ENCODE data around the gene ATP8B4.
"Not testable (repeated sequence)": the region's sequence is repeated elsewhere in the genome, so short reads cannot be mapped to it uniquely, and the experiment has no call there.

Gene ATP8B4

GRCh38 chr15:50119063-50120040, at the start of gene ATP8B4:
TSS of gene ATP8B4 (minus strand) at chr15:50119233. CDS start at chr15:50106966, 12,267 bp downstream.
- no peak for DNase-seq (ENCODE audit: low read depth in 2 of 3, low spot score in 1 of 3)

- DNase-seq (ENCODE audit: low read depth in 2 of 3, low spot score in 1 of 3), result no peak
These were observed 49.3 kb upstream of the ATP8B4 start for GRCh38 chr15:50168379-50168778.

GRCh38 chr15:50167110-50167509, 48.1 kb upstream of the ATP8B4 start:
- no peak for DNase-seq (ENCODE audit: low read depth in 2 of 3, low spot score in 1 of 3)

- no peak for DNase-seq (ENCODE audit: low read depth in 2 of 3, low spot score in 1 of 3)
These were observed 47.2 kb upstream of the ATP8B4 start for GRCh38 chr15:50166216-50166615.

- no peak for DNase-seq (ENCODE audit: low read depth in 2 of 3, low spot score in 1 of 3)
These were observed 45.4 kb upstream of the ATP8B4 start for GRCh38 chr15:50164458-50164857.

- no peak for DNase-seq (ENCODE audit: low read depth in 2 of 3, low spot score in 1 of 3)
These were observed 44.8 kb upstream of the ATP8B4 start for GRCh38 chr15:50163719-50164410.

- no peak for DNase-seq (ENCODE audit: low read depth in 2 of 3, low spot score in 1 of 3)
These were observed 44.1 kb upstream of the ATP8B4 start for GRCh38 chr15:50162969-50163718.

- not testable (repeated sequence) for DNase-seq (ENCODE audit: low read depth in 2 of 3, low spot score in 1 of 3)
These were observed 39.2 kb upstream of the ATP8B4 start for GRCh38 chr15:50158236-50158635.

- DNase-seq (ENCODE audit: low read depth in 2 of 3, low spot score in 1 of 3), result no peak
These were observed 32.4 kb upstream of the ATP8B4 start for GRCh38 chr15:50151476-50151875.

- DNase-seq (ENCODE audit: low read depth in 2 of 3, low spot score in 1 of 3), result no peak
These were observed 31.8 kb upstream of the ATP8B4 start for GRCh38 chr15:50150851-50151250.

- no peak for DNase-seq (ENCODE audit: low read depth in 2 of 3, low spot score in 1 of 3)
These were observed 31.3 kb upstream of the ATP8B4 start for GRCh38 chr15:50150349-50150748.

- no peak for DNase-seq (ENCODE audit: low read depth in 2 of 3, low spot score in 1 of 3)
These were observed 30.1 kb upstream of the ATP8B4 start for GRCh38 chr15:50149090-50149489.

- DNase-seq (ENCODE audit: low read depth in 2 of 3, low spot score in 1 of 3), result no peak
These were observed 29.4 kb upstream of the ATP8B4 start for GRCh38 chr15:50148362-50148963.

- no peak for DNase-seq (ENCODE audit: low read depth in 2 of 3, low spot score in 1 of 3)
These were observed 27.6 kb upstream of the ATP8B4 start for GRCh38 chr15:50146632-50147031.

GRCh38 chr15:50145451-50145872, 26.4 kb upstream of the ATP8B4 start:
- no peak for DNase-seq (ENCODE audit: low read depth in 2 of 3, low spot score in 1 of 3)

GRCh38 chr15:50144341-50145120, 25.5 kb upstream of the ATP8B4 start:
- no peak for DNase-seq (ENCODE audit: low read depth in 2 of 3, low spot score in 1 of 3)

- DNase-seq (ENCODE audit: low read depth in 2 of 3, low spot score in 1 of 3), result no peak
These were observed 24.3 kb upstream of the ATP8B4 start for GRCh38 chr15:50143255-50143860.

GRCh38 chr15:50141856-50142255, 22.8 kb upstream of the ATP8B4 start:
- DNase-seq (ENCODE audit: low read depth in 2 of 3, low spot score in 1 of 3), result no peak

- DNase-seq (ENCODE audit: low read depth in 2 of 3, low spot score in 1 of 3), result no peak
These were observed 21.9 kb upstream of the ATP8B4 start for GRCh38 chr15:50140983-50141382.

- no peak for DNase-seq (ENCODE audit: low read depth in 2 of 3, low spot score in 1 of 3)
These were observed 21.1 kb upstream of the ATP8B4 start for GRCh38 chr15:50140098-50140497.

Measured in stimulated activated CD4-positive, alpha-beta T cell treated with anti-CD3 and anti-CD28 coated beads, Interleukin-12 subunit alpha, Interleukin-12 subunit beta, amount 100 ng/mL, for 48 hours (primary cell).